Tongue (tissue), 2 donors: ENCODE results near the gene NXPH3. TPM values are rescaled to one million over a fixed set of nuclear protein-coding genes. Genes with fewer than 3 reads are reported as not detected.

Source experiments
- DNase-seq: peaks from one replicate; pipeline ENCODE4 v3.0.0-alpha.2; 2015
- total RNA-seq: library from RNA; depleted of rRNA; stranded (reverse); fragments of >200 nt; gene quantifications from one replicate; pipeline ENCODE4 v1.2.3, GENCODE V29; 2014

Gene NXPH3
- total RNA-seq, 1 donor from 2014 or later, result 1.8 TPM

GRCh38 chr17:49576088-49576916 lies 631 bp downstream of the NXPH3 start:
- peak; percentile 75 for DNase-seq

GRCh38 chr17:49576917-49577649 lies 1.4 kb downstream of the NXPH3 start:
- no peak for DNase-seq

GRCh38 chr17:49577650-49577934 lies 1.9 kb downstream of the NXPH3 start:
- DNase-seq, result no peak

GRCh38 chr17:49577963-49578362 lies 2.3 kb downstream of the NXPH3 start:
- no peak for DNase-seq

DNA sequence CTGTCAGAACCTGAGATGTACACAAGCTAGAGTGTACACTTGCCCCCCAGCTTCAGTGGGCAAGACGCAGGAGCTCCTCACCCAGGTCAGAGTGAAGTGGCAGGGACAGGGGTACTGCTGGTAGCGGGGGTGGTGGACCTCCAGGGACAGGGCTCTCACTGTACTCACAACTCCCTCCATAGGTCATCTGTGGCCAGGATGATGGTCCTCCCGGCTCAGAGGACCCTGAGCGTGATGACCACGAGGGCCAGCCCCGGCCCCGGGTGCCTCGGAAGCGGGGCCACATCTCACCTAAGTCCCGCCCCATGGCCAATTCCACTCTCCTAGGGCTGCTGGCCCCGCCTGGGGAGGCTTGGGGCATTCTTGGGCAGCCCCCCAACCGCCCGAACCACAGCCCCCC lies 2.7 kb downstream of the NXPH3 start:
- DNase-seq, result no peak

DNA sequence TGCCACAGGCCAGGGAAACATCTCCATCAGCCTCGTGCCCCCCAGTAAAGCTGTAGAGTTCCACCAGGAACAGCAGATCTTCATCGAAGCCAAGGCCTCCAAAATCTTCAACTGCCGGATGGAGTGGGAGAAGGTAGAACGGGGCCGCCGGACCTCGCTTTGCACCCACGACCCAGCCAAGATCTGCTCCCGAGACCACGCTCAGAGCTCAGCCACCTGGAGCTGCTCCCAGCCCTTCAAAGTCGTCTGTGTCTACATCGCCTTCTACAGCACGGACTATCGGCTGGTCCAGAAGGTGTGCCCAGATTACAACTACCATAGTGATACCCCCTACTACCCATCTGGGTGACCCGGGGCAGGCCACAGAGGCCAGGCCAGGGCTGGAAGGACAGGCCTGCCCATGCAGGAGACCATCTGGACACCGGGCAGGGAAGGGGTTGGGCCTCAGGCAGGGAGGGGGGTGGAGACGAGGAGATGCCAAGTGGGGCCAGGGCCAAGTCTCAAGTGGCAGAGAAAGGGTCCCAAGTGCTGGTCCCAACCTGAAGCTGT lies 3.4 kb downstream of the NXPH3 start:
- DNase-seq, result no peak

DNA sequence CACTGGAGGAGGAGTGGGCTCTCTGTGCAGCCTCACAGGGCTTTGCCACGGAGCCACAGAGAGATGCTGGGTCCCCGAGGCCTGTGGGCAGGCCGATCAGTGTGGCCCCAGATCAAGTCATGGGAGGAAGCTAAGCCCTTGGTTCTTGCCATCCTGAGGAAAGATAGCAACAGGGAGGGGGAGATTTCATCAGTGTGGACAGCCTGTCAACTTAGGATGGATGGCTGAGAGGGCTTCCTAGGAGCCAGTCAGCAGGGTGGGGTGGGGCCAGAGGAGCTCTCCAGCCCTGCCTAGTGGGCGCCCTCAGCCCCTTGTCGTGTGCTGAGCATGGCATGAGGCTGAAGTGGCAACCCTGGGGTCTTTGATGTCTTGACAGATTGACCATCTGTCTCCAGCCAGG lies 3.9 kb downstream of the NXPH3 start:
- DNase-seq, result no peak

GRCh38 chr17:49580055-49580721 lies 4.5 kb downstream of the NXPH3 start:
- DNase-seq, result no peak

DNA sequence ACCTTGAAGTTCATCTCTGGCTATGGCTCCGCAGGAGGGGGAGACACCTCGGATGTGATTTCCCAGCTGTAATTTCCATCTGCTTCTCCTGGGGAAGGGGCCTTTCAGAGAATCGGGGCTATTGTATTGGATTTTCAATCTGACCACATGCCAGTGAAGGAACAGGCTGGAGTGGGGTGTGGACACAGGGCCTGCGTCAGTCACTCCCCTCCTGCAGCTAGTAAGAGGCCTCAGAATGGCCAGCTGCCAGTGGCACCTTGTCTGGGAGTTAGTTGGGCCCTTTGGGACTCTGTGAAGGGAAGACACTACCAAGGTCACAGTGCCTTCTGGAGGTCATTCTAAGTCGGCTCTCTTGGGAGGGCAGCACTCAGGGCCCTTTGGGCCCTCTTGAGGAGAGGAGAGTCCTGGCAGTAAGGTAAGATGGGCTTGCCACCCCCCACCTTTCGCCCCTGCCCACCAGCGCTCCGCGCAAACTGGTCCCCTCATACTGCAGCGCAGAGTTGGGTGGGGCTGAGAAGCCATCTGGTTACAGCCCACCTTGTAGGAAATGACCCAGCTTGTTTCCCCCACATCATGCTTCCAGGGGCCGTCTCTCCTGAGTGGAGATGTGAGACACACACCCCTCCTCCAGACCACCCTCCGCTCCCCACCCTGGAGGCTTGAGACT lies 5.4 kb downstream of the NXPH3 start:
- no peak for DNase-seq

- peak; percentile 69 for DNase-seq
These were observed 6.0 kb downstream of the NXPH3 start for GRCh38 chr17:49581648-49581998.

DNA sequence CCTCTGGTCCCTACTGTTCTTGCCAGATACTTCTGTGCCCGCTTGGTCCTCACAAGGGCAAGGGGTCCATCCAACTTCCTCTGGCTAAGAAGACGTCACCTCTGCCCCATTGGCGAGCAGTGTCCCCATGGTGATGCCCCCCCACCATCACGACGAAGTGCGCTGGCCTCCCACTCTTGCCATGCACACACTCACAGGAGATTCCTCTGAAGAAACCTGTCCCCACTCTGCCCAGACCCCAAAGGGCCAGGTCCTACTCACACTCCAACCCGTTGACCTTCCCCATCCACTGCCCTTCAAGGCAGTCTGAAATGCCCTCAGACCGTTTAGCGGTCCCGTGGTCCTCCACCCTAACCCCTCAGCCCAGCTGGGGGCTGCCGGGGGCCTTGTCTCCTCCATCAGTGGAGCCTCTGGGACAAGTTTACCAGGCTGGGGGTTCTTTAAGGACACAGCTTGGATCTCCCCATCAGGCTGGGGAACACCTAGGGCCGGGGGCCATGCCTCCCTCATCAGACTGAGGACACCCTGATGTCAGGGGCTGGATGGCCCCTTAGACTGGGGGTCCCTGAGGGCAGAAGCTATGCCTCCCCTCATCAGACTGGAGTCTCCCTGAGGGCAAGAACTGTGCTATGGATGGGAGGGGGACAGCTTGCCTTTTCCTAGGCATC lies 6.5 kb downstream of the NXPH3 start:
- DNase-seq, result no peak

DNA sequence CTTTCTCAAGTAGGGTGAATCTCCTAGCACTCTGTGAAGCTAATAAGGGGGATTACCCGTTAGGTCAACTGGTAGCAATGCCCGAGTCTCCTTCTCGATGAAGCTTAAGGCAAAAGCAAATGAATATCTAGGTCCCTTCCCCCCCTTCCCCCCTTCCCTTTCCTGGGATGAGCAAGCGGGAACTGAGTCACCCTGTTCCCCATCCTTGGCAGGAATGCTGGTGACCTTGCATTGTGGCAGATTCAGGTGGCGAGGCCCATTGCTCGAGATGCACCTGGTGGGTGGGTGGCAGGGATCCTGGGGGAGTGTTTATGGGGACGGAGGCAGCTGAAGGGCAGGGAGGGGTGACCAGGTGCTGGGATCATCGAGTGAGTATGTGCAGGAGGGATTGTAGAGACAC lies 7.1 kb downstream of the NXPH3 start:
- DNase-seq, result no peak

- no peak for DNase-seq
These were observed 7.6 kb downstream of the NXPH3 start for GRCh38 chr17:49583226-49583625.

DNA sequence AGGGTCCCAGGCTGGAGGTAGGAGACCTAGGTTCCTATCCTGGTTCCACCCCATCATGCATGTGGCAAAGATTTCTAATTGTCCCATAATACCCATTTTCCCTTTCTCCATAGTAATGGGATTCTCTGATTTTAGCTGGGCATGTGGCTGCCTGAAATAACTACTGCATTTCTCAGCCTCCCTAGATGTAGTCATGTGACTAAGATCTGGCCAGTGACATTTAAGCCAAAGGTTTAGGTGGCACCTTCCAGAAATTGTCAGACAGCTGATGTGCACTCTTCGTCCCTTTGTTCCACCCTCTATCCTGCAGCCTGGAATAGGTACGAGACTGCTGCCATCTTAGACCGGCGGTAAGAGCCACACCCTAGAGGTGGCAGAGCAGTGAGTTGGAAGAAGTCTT lies 8.2 kb downstream of the NXPH3 start:
- no peak for DNase-seq

DNA sequence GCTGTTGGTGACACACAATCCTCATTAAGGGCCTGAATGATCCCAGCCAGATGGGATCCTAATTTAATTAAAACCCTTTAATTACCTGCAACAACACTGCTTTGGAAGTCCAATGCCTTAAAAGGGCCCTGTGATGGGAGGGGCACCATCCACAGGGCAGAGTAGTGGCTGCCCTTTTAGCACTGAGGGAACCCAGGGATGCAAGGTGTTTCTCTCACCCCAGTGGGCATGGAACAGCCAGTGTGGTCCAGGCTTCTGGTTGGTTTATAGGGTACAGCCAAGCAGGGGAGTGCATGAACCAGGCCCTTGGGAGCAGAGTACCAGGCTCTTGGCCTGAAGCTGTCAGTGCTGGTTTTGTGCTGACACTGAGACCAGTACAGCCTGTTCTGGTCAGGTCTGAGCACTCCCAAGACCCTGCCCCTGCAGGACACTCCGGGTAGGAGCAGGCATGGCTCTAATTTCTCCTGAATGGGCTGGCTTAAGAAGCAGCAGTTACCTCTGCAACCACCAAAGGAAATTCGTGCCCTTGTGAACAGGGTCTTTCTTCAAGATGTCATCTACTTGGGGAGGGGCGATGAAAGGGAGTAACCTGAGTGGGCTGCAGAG lies 9.9 kb downstream of the NXPH3 start:
- DNase-seq, result no peak

DNA sequence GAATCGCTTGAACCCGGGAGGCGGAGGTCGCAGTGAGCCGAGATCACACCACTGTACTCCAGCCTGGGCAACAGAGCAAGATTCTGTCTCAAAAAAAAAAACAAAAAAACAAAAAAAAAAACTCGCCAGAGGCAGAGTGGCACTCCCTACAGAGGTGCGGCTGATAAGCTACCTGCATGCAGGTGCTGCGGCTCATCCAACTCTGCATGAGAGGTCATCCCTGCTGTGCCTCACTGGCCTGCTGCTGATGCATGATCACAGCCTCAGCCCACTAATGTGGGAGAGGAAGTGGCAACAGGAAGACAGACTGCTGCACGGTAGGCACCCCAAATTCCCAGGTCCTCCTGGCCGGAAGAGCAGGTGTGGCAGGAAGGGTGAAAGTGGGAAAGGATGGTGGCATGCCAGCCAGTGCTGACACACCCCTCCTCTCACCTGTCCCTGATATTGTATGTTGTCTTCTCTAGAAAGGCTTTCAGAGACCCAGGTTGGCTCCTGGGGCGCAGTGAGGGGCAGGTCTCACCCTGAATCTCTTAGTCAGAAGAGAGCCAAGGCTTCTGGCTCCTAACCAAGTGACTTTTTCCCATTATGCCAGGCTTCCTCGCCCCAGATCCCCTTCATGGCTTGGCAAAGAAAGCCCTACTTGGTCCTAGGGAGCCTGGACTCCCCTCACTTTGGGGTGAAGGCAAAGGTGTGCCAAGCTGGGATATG lies 11.8 kb downstream of the NXPH3 start:
- no peak for DNase-seq

DNA sequence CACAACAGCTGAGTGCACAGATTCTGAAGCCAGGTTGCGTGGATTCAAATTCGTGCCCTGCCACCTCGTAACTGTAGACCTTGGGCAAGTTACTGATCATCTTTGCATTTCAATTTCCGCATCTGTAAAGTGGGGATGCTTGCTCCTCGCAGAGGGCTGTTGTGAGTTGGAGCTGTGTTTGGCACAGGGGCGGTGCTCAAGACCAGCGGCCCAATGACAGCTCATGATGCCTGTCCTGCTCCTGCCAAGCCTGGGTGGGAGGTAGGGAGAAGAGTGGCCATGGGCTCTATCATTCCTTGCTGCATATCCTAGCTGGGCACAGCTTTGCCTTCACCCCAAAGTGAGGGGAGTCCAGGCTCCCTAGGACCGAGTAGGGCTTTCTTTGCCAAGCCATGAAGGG lies 12.6 kb downstream of the NXPH3 start:
- no peak for DNase-seq

- DNase-seq, result no peak
These were observed 13.3 kb downstream of the NXPH3 start for GRCh38 chr17:49588726-49589576.

GRCh38 chr17:49589577-49589927 lies 13.9 kb downstream of the NXPH3 start:
- no peak for DNase-seq

- DNase-seq, result no peak
These were observed 15.2 kb downstream of the NXPH3 start for GRCh38 chr17:49590874-49591273.
